ENCODE results near the gene IFI27.

IFI27 gene

GRCh38 chr14:94079891-94080620 lies 30.5 kb upstream of the IFI27 start:
- Histone ChIP-seq H3K4me3 (peak overlapping the region; percentile 92), H3K9me3 (ENCODE audit: low read depth, low read length) (peaks cover 11% of the 10 kb centered on the region), H3K36me3 (ENCODE audit: insufficient read depth, low read length) (peaks cover 51% of the 10 kb centered on the region), H3K9ac (ENCODE audit: insufficient read length) (peak overlapping the region; percentile 95), H3K27ac (peak overlapping the region; percentile 49; the same call in 1 of the 2 replicates)
- DNase-seq (ENCODE audit: low read depth, low spot score) = no peak
- TF ChIP-seq POLR2AphosphoS5 (IDR thresholded peaks at IDR 0.05; ENCODE audit: borderline replicate concordance, low read depth, low read length) = no peak
- TF ChIP-seq EZH2 (IDR thresholded peaks at IDR 0.05) = no peak
- TF ChIP-seq FOXP2 (optimal IDR thresholded peaks at IDR 0.05; ENCODE audit: control extremely low read depth, extremely low read length, insufficient read depth) = no peak

- TF ChIP-seq EZH2 (IDR thresholded peaks at IDR 0.05) (no peak), POLR2AphosphoS5 (IDR thresholded peaks at IDR 0.05; ENCODE audit: borderline replicate concordance, low read depth, low read length) (peak; percentile 95), FOXP2 (optimal IDR thresholded peaks at IDR 0.05; ENCODE audit: control extremely low read depth, extremely low read length, insufficient read depth) (peak; percentile 58)
- Histone ChIP-seq H3K27ac (peak within 1 kb of the TSS; percentile 49; the same call in 1 of the 2 replicates), H3K4me3 (peak within 1 kb of the TSS; percentile 92), H3K9ac (ENCODE audit: insufficient read length) (peak within 1 kb of the TSS; percentile 95), H3K36me3 (ENCODE audit: insufficient read depth, low read length) (peaks cover 43% of the 10 kb centered on the region), H3K9me3 (ENCODE audit: low read depth, low read length) (peaks cover 11% of the 10 kb centered on the region)
- peak; percentile 71 for DNase-seq (ENCODE audit: low read depth, low spot score)
Measured at GRCh38 chr14:94080621-94081385, 29.7 kb upstream of the IFI27 start, which contains the start of the genes DDX24 and IFI27L1. Gene DDX24 (minus strand): TSS chr14:94081202. CDS start chr14:94079742, 1,460 bp downstream. Gene IFI27L1 (plus strand): TSS chr14:94081310. CDS start chr14:94096938, 15,628 bp downstream.

DNA sequence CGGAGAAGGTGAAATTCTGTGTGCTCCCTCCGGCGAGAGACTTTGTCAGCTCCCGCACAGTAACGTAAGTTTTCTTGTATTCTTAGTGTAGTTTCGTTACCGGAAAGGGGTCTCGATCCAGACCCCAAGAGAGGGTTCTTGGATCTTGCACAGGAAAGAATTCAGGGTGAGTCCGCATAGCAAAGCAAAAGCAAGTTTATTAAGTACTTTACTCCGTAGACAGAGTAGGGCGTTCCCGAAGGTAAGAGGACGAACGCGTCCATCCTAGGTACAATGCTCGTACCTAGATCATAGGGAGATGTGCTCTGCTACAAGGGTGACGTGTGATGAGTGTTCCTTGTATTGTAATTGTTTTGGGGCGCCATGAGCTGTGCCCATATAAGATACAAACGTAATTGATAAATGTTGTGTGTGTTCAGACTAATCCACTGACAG lies 29.1 kb upstream of the IFI27 start:
- H3K4me3 ChIP-seq = peak overlapping the region; percentile 92
- peaks cover 37% of the 10 kb centered on the region for H3K36me3 ChIP-seq (ENCODE audit: insufficient read depth, low read length)
- TF ChIP-seq FOXP2 (optimal IDR thresholded peaks at IDR 0.05; ENCODE audit: control extremely low read depth, extremely low read length, insufficient read depth) (no peak), EZH2 (IDR thresholded peaks at IDR 0.05) (no peak), POLR2AphosphoS5 (IDR thresholded peaks at IDR 0.05; ENCODE audit: borderline replicate concordance, low read depth, low read length) (no peak)
- no peak for DNase-seq (ENCODE audit: low read depth, low spot score)
- no peak overlapping the region for H3K27ac ChIP-seq
- H3K9ac ChIP-seq (ENCODE audit: insufficient read length) = peak overlapping the region; percentile 95
- H3K9me3 ChIP-seq (ENCODE audit: low read depth, low read length) = peaks cover 11% of the 10 kb centered on the region

- TF ChIP-seq EZH2 (IDR thresholded peaks at IDR 0.05) (no peak), POLR2AphosphoS5 (IDR thresholded peaks at IDR 0.05; ENCODE audit: borderline replicate concordance, low read depth, low read length) (no peak), FOXP2 (optimal IDR thresholded peaks at IDR 0.05; ENCODE audit: control extremely low read depth, extremely low read length, insufficient read depth) (no peak)
- Histone ChIP-seq H3K27ac (no peak overlapping the region), H3K9me3 (ENCODE audit: low read depth, low read length) (no peaks in the 10 kb centered on the region), H3K4me3 (no peak overlapping the region), H3K36me3 (ENCODE audit: insufficient read depth, low read length) (0 out of 2 replicates have a peak, but pooled peaks cover 2% of the 10 kb centered on the region), H3K9ac (ENCODE audit: insufficient read length) (no peak overlapping the region)
- DNase-seq (ENCODE audit: low read depth, low spot score) = no peak
Measured at GRCh38 chr14:94087891-94088290, 22.6 kb upstream of the IFI27 start.

- TF ChIP-seq FOXP2 (optimal IDR thresholded peaks at IDR 0.05; ENCODE audit: control extremely low read depth, extremely low read length, insufficient read depth) = no peak
- H3K9me3 ChIP-seq (ENCODE audit: low read depth, low read length) = no peaks in the 10 kb centered on the region
- H3K4me3 ChIP-seq = no peak overlapping the region
- no peaks in the 10 kb centered on the region for H3K36me3 ChIP-seq (ENCODE audit: insufficient read depth, low read length)
- no peak overlapping the region for H3K27ac ChIP-seq
- DNase-seq (ENCODE audit: low read depth, low spot score) = no peak
- H3K9ac ChIP-seq (ENCODE audit: insufficient read length) = no peak overlapping the region
Measured at GRCh38 chr14:94088516-94088915, 22.0 kb upstream of the IFI27 start.

DNA sequence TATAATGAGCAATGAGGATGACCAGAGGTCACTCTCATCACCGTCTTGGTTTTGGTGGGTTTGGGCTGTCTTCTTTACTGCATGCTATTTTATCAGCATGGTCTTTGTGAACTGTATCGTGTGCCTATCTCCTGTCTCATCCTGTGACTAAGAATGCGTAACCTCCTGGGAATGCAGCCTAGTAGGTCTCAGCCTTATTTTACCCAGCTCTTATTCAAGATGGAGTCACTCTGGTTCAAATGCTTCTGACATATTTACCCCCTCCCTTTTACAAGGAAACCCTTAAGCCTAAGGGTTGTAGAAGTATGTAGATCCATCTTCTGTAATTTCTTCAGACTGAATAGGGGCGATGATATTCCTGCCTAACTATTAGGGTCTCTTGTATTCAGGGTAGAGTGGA lies 21.1 kb upstream of the IFI27 start:
- H3K9ac ChIP-seq (ENCODE audit: insufficient read length) = no peak overlapping the region
- no peak for DNase-seq (ENCODE audit: low read depth, low spot score)
- no peaks in the 10 kb centered on the region for H3K36me3 ChIP-seq (ENCODE audit: insufficient read depth, low read length)
- H3K27ac ChIP-seq = no peak overlapping the region
- TF ChIP-seq FOXP2 (optimal IDR thresholded peaks at IDR 0.05; ENCODE audit: control extremely low read depth, extremely low read length, insufficient read depth) (no peak), EZH2 (IDR thresholded peaks at IDR 0.05) (no peak), POLR2AphosphoS5 (IDR thresholded peaks at IDR 0.05; ENCODE audit: borderline replicate concordance, low read depth, low read length) (no peak)
- no peak overlapping the region for H3K4me3 ChIP-seq
- no peaks in the 10 kb centered on the region for H3K9me3 ChIP-seq (ENCODE audit: low read depth, low read length)

DNA sequence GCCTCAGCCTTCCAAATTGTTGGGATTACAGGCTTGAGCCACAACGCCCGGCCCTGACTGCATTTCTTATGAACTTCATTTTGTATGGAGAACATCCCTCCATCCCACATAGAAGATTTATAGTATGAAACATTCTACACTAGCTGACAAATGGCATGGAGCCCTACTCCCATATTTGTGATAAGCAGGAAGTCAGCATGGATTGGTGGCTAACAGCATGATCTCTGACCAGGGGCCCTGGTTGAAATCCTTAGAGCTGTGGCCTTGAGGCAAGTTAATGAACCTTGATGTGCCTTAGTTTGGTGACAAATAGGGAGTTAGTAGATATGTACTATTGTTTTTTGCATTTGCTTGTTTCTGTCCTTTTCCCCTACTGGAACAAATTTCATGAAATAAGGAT lies 17.1 kb upstream of the IFI27 start:
- no peak overlapping the region for H3K4me3 ChIP-seq
- no peaks in the 10 kb centered on the region for H3K36me3 ChIP-seq (ENCODE audit: insufficient read depth, low read length)
- no peak overlapping the region for H3K9ac ChIP-seq (ENCODE audit: insufficient read length)
- H3K9me3 ChIP-seq (ENCODE audit: low read depth, low read length) = no peaks in the 10 kb centered on the region
- DNase-seq (ENCODE audit: low read depth, low spot score) = no peak
- H3K27ac ChIP-seq = no peak overlapping the region
- TF ChIP-seq POLR2AphosphoS5 (IDR thresholded peaks at IDR 0.05; ENCODE audit: borderline replicate concordance, low read depth, low read length) = no peak
- TF ChIP-seq FOXP2 (optimal IDR thresholded peaks at IDR 0.05; ENCODE audit: control extremely low read depth, extremely low read length, insufficient read depth) = no peak
- TF ChIP-seq EZH2 (IDR thresholded peaks at IDR 0.05) = no peak

DNA sequence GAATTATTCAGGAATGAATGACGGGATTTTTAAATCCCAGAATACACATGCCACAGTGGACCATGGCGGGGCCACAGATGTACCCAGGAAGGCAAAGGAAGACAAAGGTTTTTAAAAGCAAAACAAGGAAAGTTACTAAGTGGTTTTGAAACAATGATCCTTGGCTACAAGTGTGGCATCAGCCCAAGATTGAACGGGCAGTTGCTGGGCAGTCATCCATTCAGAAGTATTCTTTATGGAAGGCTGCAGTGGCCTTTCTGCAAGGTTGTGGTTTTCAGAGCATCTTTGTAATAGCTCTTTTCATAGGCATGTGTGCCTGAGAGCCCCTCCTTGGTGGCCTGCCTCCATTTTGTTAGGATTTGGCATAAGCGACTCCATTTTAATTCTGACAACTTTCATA lies 13.4 kb upstream of the IFI27 start:
- H3K4me3 ChIP-seq = no peak overlapping the region
- no peaks in the 10 kb centered on the region for H3K9me3 ChIP-seq (ENCODE audit: low read depth, low read length)
- no peaks in the 10 kb centered on the region for H3K36me3 ChIP-seq (ENCODE audit: insufficient read depth, low read length)
- TF ChIP-seq EZH2 (IDR thresholded peaks at IDR 0.05) = no peak
- TF ChIP-seq FOXP2 (optimal IDR thresholded peaks at IDR 0.05; ENCODE audit: control extremely low read depth, extremely low read length, insufficient read depth) = no peak
- no peak for TF ChIP-seq POLR2AphosphoS5 (IDR thresholded peaks at IDR 0.05; ENCODE audit: borderline replicate concordance, low read depth, low read length)
- no peak overlapping the region for H3K9ac ChIP-seq (ENCODE audit: insufficient read length)
- no peak for DNase-seq (ENCODE audit: low read depth, low spot score)
- H3K27ac ChIP-seq = no peak overlapping the region

Data from SK-N-MC (cell line).